ENCODE data around the gene SUSD2. TPM values are rescaled to one million over a fixed set of nuclear protein-coding genes. Genes with fewer than 3 reads are reported as not detected.
A peak's percentile ranks its signal among the peaks of the same experiment; 100 is the strongest.

Gene SUSD2
- total and polyA plus RNA-seq, 2 donors from 2014 or later: 14.8 to 25.2 TPM

GRCh38 chr22:24175160-24175808 lies 6.0 kb upstream of the SUSD2 start:
- Histone ChIP-seq H3K27ac (ENCODE audit: low read depth in 2 of 2, low read length in 2 of 2) (no peak overlapping the region), H3K9me3 (ENCODE audit: control insufficient read depth in 2 of 3, insufficient read depth in 1 of 3, low read length in 3 of 3) (no peaks in the 10 kb centered on the region), H3K27me3 (ENCODE audit: control insufficient read depth, insufficient read depth, low read length) (no peaks in the 10 kb centered on the region), H3K9ac (ENCODE audit: low read length in 3 of 3) (no peak overlapping the region), H3K4me1 (ENCODE audit: control insufficient read depth in 2 of 3, insufficient read depth in 2 of 3, low read depth in 1 of 3, low read length in 3 of 3) (no peaks in the 10 kb centered on the region), H3K4me3 (ENCODE audit: low read length in 3 of 3) (no peak overlapping the region), H3K36me3 (ENCODE audit: control insufficient read depth in 2 of 3, insufficient read depth in 3 of 3, low read length in 3 of 3) (peaks cover 0 to 14% (median 8%) of the 10 kb centered on the region in 3 donors)
- FAIRE-seq: no peak
- intact Hi-C loops (cut with DNase I): no loop called here
- TF ChIP-seq CTCF (IDR thresholded peaks at IDR 0.05; ENCODE audit: borderline replicate concordance, extremely low read depth, insufficient read depth): peak; percentile 73
- DNase-seq: peak; percentile 63 to 91 (median 74)

GRCh38 chr22:24176040-24176439 lies 5.2 kb upstream of the SUSD2 start:
- no peak overlapping the region for H3K4me3 ChIP-seq (ENCODE audit: low read length in 3 of 3)
- FAIRE-seq (no peak), DNase-seq (peak in 1 of 5 donors; percentile 74)
- no peaks in the 10 kb centered on the region for H3K9me3 ChIP-seq (ENCODE audit: control insufficient read depth in 2 of 3, insufficient read depth in 1 of 3, low read length in 3 of 3)
- TF ChIP-seq CTCF (IDR thresholded peaks at IDR 0.05; ENCODE audit: borderline replicate concordance, extremely low read depth, insufficient read depth): no peak
- no peaks in the 10 kb centered on the region for H3K4me1 ChIP-seq (ENCODE audit: control insufficient read depth in 2 of 3, insufficient read depth in 2 of 3, low read depth in 1 of 3, low read length in 3 of 3)
- intact Hi-C loops (cut with DNase I): no loop called here
- no peak overlapping the region for H3K27ac ChIP-seq (ENCODE audit: low read depth in 2 of 2, low read length in 2 of 2)
- H3K9ac ChIP-seq (ENCODE audit: low read length in 3 of 3): no peak overlapping the region
- no peaks in the 10 kb centered on the region for H3K27me3 ChIP-seq (ENCODE audit: control insufficient read depth, insufficient read depth, low read length)
- H3K36me3 ChIP-seq (ENCODE audit: control insufficient read depth in 2 of 3, insufficient read depth in 3 of 3, low read length in 3 of 3): peaks cover 0 to 14% (median 8%) of the 10 kb centered on the region in 3 donors

- intact Hi-C loops (cut with DNase I): no loop called here
- Histone ChIP-seq H3K4me1 (ENCODE audit: control insufficient read depth in 2 of 3, insufficient read depth in 2 of 3, low read depth in 1 of 3, low read length in 3 of 3) (peaks cover 0 to 3% (median 0%) of the 10 kb centered on the region in 3 donors), H3K27ac (ENCODE audit: low read depth in 2 of 2, low read length in 2 of 2) (no peak overlapping the region), H3K9me3 (ENCODE audit: control insufficient read depth in 2 of 3, insufficient read depth in 1 of 3, low read length in 3 of 3) (no peaks in the 10 kb centered on the region), H3K27me3 (ENCODE audit: control insufficient read depth, insufficient read depth, low read length) (no peaks in the 10 kb centered on the region), H3K9ac (ENCODE audit: low read length in 3 of 3) (no peak overlapping the region), H3K36me3 (ENCODE audit: control insufficient read depth in 2 of 3, insufficient read depth in 3 of 3, low read length in 3 of 3) (peaks cover 0 to 14% (median 5%) of the 10 kb centered on the region in 3 donors), H3K4me3 (ENCODE audit: low read length in 3 of 3) (no peak overlapping the region)
- DNase-seq (no peak), FAIRE-seq (no peak)
- TF ChIP-seq CTCF (IDR thresholded peaks at IDR 0.05; ENCODE audit: borderline replicate concordance, extremely low read depth, insufficient read depth): no peak
Observed at GRCh38 chr22:24176630-24177029, 4.7 kb upstream of the SUSD2 start.

All from kidney (tissue), 14 donors.